NCI-H1436 treated with DMSO at 0.1 percent for 48 hours (cell line): ENCODE data around the gene PSTPIP1.

ENCODE experiments used
- DNase-seq: peaks from one replicate; lab custom pipeline; 2025; lab: John Stamatoyannopoulos, UW

PSTPIP1 gene

DNA sequence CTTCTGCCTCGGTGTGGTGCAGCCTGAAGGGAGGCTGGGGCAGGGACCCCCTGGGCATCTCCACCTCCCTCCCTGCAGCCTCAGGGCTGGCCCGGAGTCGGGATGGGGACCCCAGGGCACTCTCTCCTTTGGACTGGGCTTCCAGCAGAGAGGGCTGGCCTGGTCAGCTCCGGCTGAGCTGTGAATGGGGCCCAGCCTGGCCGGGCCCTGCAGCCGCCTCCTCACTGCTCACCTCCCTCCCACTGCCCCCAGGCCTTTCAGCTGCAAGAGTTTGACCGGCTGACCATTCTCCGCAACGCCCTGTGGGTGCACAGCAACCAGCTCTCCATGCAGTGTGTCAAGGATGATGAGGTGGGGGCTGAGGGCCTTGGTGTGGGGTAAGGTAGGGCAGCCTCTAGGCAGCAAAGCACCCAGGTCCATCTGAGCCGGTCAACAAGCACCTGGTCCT is 36.0 kb downstream of the PSTPIP1 start:
- no peak for DNase-seq

DNA sequence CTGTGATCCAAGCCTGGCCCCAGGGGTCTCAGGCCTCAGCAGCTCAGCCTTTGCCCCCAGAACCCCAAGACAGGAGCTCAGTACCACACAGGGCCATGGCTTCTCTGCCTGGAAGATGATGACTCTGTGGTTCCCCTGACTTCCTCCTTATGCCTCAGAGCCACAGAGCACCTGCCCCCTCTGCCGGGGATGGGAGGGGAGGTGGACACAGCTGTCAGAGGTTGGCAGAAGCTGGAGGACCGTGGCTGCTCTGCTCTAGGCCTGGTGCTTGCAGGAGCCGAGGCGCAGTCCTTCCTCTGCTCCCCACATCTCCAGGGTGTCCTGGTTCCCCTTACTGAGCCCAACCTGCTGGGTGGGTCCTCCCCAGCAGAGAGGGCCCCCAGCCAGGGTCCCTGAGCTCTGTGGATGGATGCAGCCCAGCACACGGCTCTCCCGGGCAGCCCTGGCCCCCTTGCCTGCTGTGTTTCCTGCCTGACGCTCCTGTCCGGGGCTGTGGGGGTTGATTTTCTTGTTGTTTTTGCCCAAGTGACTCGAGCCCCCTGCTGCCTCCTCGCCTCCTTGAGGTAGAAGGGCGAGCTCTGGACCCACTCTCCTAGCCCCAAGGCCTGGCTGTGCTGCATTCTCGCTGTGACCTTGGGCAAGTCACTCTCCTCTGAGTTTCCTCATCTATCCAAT is 36.6 kb downstream of the PSTPIP1 start:
- DNase-seq = no peak

DNA sequence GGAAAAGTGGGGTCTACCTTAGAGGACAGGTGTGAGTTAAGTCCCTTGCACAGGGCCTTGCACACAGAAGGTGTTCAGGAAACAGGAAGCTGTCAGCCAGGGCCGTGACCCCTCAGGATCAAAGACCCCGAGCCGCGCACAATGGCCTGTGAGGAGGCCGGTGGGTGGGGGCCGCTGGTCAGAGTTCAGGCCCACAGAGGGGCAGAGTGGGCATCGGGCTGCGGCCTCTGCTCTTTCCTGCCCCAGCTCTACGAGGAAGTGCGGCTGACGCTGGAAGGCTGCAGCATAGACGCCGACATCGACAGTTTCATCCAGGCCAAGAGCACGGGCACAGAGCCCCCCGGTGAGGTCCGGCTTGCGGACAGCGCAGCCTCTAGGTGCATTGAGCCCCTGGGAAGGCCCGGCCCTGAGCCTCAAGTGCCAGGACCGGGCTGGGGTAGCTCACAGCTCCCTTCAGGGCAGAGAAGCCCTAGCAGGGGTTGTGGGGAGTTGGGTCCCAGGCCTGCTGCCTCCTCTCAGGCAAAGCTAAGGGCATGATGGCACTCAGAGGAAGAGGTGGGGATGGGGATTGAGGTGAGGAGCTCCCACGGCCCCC is 37.2 kb downstream of the PSTPIP1 start:
- no peak for DNase-seq

DNA sequence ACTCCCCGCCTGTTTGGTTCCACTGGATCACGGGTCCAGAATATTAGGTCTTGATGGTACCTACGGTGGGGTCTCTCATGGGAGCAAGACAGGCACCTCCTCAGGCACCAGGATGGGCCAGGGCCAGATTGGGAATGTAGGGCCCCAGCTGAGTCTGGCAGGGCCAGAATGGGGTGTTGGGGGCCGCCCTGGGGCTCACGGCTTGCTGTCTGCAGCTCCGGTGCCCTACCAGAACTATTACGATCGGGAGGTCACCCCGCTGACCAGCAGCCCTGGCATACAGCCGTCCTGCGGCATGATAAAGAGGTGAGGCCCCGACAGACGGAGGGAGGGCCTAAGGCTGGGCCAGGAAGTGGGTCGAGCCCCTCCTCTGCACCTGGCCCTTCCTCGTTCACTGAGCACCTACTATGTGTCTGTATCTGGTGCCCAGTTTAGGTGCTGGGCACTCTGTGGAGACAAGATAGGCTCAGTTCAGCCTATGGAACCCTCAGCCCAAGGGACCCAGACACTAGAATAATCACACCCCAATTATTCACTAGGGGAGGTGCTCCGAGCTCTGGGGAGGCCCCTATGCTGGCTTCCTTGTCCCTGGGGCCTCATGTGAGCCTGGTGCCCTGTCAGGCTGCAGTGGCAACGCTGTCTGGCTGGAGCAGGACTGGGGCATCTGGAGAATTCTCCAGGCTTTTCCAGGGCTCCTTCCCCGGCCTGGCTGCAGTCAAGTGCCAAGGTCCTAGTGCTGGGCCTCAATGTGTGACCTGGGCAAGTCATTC is 37.9 kb downstream of the PSTPIP1 start:
- no peak for DNase-seq

DNA sequence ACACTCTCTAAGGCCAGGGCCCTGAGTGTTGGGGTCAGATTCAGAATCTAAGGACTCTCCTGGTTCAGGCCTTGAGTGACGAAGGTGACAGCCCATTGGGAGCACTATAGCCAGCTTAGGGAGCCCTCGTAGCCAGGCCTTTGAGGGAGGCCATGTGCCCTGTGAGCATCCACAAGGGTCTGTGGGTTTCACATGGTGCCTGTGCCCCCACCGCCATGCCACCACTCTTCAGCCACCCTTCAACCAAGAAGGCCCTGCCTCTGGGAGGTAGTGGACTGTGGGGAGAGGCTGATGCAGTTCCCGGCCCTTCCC is 38.4 kb downstream of the PSTPIP1 start:
- DNase-seq = no peak

DNA sequence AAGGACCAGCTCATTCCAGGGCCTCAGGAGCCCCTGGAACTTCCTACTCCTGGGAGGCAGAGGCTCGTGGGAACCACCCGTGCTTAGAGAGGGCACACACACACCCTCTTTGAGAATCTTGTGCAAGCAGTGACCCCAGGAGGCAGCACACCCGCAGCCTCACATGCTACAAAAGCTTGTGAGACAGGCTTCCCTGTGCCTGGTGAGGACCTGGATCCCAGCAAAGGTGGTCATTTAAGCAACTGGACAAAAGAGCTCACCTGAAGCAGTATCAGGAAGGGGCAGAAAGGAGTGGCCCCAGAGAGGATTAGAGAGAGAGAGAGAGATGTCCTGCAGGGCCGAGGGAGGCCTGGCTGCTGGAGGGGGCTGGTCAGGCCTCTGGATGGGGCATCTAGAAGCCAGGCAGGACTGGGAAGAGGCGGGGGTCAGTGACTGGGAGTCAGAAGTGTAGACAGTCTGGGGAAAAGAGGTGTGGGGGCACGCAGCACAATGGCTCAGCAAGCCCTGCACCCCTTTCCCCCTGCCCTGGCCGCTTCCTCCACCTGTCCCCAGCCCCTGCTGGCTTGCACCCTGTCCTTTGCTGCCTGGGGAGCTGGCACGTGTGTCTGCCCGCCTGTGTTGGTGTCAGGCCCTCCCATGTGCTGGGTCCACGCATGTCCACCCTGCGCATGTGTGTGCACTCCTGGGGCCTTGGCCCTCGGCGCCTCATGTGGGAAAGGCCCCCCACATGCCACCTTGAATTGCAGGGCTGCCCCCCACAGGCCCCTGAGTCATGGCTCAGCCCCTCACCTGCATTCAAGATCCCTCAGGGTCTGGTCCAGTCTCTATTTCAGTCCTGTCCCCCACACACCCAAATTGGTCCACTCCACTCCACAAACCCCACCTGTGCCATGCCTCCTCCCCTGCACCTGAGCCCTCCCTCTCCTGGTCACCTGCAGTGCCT is 39.1 kb downstream of the PSTPIP1 start:
- DNase-seq = no peak

DNA sequence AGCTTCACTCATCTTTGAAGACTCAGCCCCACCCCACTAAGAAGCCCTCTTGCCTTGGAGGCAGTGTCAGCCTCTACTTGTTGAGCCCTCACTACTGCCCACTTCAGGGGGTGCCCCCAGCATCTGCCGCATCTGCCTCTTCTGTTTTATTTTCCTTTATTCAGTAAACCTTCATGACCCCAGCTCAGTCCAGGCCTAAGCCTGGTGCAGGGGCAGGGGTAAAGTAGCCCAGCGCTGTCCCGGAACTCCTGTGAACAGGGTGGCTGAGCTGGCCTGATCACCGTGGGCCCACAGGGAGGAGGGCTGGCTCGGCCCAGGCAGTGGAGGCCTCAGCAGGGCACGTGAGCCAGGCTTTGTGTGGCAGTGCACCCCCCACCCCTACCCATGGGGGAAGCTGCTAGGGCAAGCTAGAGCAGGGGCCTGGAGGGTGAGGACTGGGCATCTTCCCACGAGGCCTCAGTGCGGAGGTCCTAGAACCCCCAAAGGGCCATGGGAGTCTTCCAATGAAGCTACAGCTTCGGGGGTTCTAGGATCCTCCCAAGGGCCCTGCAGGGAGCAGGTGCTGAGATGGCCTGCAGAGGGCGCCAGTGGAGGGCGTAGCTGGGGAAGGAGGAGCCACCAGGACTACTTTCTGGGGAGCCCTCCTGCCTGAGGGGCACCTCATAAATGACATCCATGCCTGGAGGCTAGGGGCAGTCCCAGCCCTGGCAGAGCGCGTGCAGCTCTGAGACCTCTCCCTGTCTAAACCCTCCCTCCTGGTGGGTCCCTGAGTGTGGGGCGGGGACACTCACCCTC is 40.0 kb downstream of the PSTPIP1 start:
- DNase-seq = no peak

DNA sequence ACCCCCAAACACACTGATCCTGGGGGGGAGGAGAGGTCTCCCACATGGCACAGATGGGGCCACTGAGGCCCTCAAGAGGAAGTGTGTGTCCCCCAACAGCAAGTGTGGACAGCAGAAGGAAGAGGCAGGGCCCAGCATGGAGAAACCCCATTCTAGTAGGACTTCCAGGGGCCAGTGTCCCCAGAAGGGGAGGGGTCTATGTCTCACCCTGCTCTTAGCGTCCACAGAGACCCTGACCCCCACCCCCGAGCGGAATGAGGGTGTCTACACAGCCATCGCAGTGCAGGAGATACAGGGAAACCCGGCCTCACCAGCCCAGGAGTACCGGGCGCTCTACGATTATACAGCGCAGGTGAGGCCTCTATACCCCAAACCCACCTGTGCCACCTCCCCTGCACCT is 40.7 kb downstream of the PSTPIP1 start:
- no peak for DNase-seq

DNA sequence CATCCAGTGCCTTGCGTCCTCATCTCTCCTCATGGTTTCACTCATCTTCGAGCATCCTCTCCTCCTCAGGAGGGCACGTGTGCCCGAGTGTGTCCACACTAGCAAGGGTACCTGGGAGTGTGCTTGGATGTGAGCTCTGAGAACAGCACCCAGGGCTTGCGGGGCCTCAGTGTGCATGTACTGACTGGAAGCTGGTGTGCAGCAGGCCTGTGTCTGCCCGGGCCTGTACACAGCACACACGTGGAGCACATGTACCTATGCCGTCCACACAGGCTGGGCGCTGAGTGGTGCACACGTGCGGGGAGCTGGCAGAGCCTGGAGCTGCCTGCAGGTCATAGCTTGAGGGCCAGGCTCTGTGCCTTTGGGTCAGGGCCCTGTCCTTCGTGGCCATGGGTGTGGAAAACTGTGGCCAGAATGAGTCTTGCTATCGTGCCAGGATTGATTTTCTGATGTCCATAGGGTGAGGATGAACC is 41.1 kb downstream of the PSTPIP1 start:
- DNase-seq = no peak

DNA sequence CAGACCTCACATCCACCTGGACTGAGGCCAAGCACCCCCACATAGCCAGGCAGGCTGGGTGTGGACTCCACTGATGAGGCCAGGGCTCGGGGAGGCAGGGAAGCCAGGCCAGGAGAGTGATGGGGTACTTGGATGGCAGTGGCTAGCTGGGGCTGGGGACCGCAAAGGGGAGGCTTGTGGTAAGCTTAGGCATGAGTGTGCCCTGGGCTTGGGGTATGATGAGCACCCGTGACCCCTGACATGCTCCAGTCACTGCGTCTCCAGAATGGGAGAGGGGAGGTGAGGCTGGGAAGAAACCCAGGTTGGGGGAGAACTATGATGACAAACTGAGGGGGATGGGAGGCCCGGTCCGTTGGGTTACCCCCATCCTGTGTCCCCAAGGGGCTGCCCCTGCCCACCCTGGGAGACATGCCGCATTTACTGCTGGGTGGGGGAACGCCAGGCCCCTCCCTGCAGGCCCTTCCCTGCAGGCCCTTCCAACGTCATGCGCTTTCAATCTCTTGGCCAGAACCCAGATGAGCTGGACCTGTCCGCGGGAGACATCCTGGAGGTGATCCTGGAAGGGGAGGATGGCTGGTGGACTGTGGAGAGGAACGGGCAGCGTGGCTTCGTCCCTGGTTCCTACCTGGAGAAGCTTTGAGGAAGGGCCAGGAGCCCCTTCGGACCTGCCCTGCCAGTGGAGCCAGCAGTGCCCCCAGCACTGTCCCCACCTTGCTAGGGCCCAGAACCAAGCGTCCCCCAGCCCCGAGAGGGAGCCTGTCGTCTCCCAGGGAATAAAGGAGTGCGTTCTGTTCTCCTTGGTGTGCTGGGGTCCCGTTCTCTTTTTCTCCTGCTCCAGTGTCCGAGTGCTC is 41.8 kb downstream of the PSTPIP1 start:
- DNase-seq = no peak

DNA sequence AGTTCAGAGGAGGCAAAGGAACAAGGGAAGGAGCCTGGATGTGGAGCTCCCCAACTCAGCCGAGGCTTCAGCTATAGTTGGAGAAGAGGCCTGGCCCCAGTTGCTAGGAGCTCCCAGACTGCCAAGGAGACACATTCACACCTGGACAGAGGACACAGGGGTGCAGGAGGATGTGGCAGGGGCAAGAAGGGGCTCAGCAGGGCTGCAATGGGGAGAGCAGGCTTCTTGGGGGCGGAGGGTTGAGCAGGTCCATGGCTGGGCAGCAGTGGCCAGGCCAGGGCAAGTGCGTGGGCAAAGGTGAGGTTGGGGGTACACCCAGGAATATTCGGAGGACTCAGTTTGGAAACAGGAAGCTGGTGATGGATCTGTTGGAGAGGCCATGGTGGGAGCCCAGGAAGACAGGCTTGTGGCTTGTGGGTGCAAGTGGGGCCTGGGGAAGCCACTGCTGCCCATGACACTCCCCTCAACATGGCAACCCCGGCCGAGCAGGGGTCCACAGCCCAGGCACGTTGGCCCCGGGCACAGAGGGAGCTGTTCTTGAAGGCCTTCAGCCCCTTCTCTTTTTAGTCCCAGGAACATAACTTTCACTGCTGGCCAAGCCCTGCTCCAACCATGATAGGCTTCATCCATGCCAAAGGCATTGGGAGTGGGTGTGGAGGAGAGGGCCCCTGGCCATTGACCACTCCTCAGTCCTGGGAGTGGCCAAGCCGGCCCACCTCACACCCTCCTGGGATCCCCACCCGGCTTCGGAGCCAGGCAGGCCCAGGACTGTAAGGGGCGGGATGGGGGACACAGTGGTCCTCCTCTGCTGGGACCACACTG is 42.7 kb downstream of the PSTPIP1 start:
- no peak for DNase-seq

DNA sequence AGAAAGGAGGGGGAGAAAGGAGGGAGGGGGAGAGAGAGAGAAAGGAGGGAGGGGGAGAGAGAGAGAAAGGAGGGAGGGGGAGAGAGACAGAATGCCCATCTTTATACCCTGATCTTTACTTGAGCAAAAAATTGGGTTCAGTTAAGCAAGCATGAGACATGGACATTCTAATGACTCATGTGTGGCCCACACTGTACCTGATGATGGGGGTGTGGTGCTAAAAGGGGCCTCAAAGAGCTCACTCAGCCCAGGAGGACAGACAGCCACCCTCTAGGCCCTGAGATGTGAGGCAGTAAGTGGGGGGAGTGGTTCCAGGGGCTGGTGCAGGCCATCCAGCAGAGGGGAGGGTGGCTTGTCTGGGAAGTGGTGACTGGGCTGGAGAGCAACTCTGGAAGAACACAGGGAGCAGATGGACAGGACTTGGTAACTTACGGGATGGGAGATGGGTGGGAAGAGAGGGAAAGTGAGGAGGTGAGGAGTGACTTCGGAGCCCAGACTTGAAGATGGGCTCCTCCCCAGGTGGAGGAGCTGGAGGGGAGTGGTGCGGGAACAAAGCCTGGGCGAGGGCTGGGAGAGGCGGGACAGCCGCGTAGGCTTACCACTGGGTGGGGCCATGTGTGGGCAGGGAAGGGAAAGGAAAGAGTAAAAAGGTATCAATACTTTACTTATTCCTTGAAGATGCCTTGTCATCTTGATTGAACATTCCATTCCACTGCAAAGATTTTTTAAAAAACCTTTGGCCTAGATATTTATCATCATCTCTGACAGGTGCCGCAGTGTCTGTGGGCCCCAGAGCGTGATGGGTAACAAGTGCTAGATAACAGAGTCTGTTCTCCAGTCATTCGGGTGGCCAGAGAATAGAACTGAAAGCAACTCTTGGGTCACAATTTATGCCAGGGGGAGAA is 43.6 kb downstream of the PSTPIP1 start:
- DNase-seq = no peak

DNA sequence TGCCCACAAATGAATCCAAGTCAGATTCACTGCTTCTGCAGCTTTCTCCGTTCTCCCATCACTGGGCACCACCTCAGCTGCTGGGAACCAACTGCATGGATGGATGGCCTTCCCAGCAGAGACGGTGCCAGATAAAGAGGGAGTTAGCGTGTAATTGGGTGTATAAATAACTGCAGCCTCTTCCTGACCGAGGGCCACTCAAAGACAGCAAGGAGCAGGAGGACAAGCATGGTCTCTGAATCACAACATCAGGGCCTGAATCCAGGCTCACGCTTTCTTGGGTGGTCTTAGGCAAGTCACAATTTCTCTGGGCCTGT is 44.2 kb downstream of the PSTPIP1 start:
- no peak for DNase-seq

DNA sequence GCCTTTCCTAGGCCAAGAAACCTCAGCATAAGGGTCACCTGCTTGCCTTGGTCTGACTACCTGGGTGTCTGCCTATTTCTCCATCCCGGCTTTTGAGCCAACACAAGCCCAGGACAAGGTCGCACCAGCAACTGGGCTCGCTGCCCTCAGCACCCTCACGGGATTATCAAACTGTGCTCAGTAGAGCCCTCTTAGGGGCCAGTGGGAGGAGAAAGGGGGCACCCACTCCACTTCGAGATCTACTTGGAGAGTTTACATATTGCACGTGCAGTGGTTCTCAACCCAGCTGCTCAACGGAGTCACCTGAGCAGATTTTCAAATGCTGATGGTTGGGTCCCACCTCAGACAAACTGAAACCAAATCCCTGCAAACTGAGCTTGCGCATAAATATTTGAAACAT is 44.9 kb downstream of the PSTPIP1 start:
- no peak for DNase-seq

DNA sequence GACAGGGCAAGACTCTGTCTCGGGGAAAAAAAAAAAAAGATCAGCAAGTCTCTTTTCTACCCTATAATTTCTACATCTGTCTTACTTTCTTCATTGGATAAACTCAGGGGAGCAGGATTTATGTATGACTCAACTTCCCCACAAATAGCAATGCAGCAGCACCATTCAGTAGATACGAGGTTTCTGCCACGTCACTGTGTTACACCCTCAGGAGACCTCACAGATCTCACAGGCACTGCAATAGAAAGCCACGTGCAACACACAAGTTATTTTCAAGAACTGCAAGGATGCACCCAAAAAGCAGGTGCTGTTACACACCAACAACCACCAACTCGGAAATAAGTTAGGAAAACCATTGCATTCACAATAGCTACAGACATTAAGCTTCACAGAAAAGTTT is 45.7 kb downstream of the PSTPIP1 start:
- no peak for DNase-seq

DNA sequence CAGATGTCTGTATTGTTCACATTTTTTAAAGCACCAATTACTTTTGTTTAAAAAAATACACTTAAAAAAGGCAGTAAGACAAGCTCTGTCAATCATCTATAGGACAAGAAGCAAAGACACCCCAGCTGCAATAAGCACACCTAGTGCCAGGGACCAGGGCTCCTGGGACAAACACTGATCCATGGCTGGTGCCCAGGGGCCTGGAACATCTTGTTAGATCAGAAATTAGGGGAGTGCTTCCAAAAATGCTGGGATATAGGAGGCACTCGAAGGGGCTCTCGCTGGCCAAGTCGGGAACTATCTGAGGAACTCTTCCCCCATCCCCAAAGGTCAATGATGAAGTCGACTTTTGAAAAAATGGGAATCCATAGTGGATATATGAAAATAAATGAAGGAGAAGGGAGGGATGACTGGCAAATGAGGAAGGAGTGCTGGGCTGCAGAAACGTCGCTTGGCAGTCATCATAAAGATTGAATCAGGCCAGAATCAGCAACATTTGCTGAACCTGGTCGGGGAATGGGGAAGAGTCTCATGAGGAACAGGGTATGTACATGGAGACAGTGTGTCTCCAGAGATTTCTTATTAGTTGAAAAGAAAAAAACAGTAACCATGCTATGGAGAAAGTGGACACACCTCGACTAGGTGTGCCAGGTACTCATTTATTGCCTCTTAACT is 47.5 kb downstream of the PSTPIP1 start:
- no peak for DNase-seq

DNA sequence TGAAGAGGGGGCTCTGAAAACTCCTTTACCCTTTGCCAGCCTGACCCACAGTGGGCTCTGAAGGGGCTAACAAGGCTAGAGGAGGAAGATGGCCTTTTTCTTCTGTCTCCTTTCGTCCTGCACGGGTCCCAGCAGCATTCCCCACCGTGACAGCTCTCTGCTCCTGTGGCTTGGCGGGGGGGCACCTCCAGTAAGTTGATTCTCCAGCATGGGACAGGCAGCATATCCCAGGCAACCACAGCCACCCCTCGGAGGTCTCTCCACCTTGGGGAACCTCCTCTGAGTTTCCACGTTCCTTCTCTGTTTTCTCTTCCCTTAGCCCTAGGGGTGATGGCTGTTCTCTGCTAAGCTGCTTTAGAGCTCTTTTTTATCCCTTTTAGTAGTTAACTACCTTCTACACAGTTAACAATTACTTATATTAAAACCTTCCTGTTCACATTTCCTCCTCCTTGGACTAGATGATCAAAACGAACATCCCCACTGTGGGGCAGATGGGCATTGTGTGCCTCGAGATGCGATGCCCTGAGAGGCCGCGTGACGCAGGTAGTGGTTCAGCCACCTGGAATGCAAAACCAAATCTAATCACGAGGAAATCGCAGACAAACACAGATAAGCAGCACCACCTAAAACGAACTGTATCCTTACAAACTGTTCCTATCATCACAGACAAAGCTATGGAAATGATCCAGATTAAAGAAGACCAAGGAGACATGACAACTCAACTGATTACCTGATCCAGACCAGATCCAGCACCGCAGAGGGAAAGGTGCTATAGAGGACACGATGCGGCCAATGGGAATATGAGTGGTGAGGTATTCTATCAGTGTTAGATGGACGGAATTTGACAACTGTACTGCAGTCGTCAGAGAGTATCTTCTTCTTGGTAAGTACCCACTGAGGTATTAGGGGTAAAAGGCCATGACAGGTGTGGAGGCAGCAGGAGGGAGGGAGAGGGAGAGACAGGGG is 48.3 kb downstream of the PSTPIP1 start:
- no peak for DNase-seq
